Spleen (tissue), 7 donors: Measurements from ENCODE around the gene PTPRM.

ENCODE experiments used
- CTCF ChIP-seq, 11 experiments: fragments of 200-600 bp in 7 of 11; fragments of 450-650 bp in 4 of 11; sonication (generic) in 4 of 11; IDR thresholded peaks in 8 of 11; conservative IDR thresholded peaks in 3 of 11; 1 replicate in 7 of 11; 2 replicates in 4 of 11; pipeline versions ENCODE4 v1.4.0 to v1.8.0; 2016 to 2021; ENCODE audit warnings: antibody characterized with exemption in 11 of 11, inconsistent platforms in 4 of 11, mild to moderate bottlenecking in 1 of 11
- POLR2A ChIP-seq, 3 donors: fragments of 450-650 bp; IDR thresholded peaks; one replicate each; pipeline ENCODE4 v1.5.1; 2017; ENCODE audit warnings: antibody characterized with exemption in 3 of 3, mild to moderate bottlenecking in 1 of 3
- POLR2AphosphoS5 ChIP-seq, 3 donors: sonication (generic); formaldehyde crosslinking; IDR thresholded peaks; one replicate each; pipeline ENCODE4 v1.5.1; 2017; ENCODE audit warnings: antibody characterized with exemption in 3 of 3
- donor health status: DM: no; HTN: no; CAD: no; lungs with moderate emphysema.
- donor health status: DM: no; HTN: no; CAD: no.
- donor health status: DM: no; HTN: no; CAD: no.

GRCh38 chr18:8031496-8031895 lies 464.4 kb downstream of the PTPRM start:
- TF ChIP-seq CTCF (IDR thresholded peaks at IDR 0.05 in 8 of 11, conservative IDR thresholded peaks at IDR 0.05 in 3 of 11) (no peak), POLR2AphosphoS5 (IDR thresholded peaks at IDR 0.05) (no peak), POLR2A (IDR thresholded peaks at IDR 0.05) (no peak)
